ENCODE data around the gene RNF14. TPM values are rescaled to one million over a fixed set of nuclear protein-coding genes. Genes with fewer than 3 reads are reported as not detected.
A peak's percentile ranks its signal among the peaks of the same experiment; 100 is the strongest.

The RNF14 gene
- total and polyA plus RNA-seq, 4 donors = 44.3 to 55.0 (median 53.8) TPM

DNA sequence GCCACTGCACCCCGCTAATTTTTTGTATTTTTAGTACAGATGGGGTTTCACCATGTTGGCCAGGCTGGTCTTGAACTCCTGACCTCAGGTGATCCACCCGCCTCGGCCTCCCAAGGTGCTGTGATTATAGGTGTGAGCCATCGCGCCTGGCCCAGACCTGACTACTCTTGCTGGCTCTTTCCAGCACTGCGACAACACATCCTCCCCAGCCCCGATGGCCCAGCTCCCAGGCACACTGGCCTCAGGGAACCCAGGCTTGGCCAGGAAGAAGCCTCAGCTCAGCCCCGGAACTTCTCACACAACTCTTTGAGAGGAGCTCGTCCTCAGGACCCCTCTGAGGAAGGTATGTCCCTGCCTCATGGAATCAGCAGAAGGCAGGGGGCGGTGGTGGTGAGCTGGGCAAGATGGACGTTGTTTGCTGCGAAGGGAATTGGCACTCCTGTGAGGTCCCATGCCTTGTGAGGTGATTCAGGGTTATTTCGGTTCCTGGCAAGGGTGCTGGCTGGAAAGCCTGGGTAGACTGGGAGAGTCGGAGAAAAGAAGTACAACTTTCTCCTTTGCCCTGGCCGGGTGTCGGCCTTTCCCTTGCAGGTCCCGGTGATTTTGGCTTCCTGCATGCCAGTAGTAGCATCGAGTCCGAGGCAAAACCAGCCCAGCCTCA lies 39.4 kb upstream of the RNF14 start:
- Histone ChIP-seq H3K4me1 (ENCODE audit: control insufficient read depth in 1 of 2, insufficient read depth in 2 of 2, low read length in 2 of 2) (no peaks in the 10 kb centered on the region), H3K27ac (ENCODE audit: low read depth in 1 of 2, low read length in 2 of 2) (peak overlapping the region; percentile 30 to 47), H3K36me3 (ENCODE audit: control insufficient read depth in 1 of 2, insufficient read depth in 2 of 2, low read length in 1 of 2) (peaks cover 2 to 6% of the 10 kb centered on the region in 2 donors), H3K27me3 (ENCODE audit: control insufficient read depth in 1 of 2, insufficient read depth in 2 of 2, low read length in 1 of 2) (no peaks in the 10 kb centered on the region), H3K4me3 (ENCODE audit: low read length in 2 of 2) (no peak overlapping the region), H3K9me3 (ENCODE audit: control insufficient read depth, low read length) (no peaks in the 10 kb centered on the region)
- WGBS, 2 donors = 31 to 39% methylated on average over 19 of the region's 19 CpGs
- ATAC-seq (ENCODE audit: low FRiP score) = no peak
- peak in 1 of 2 donors; percentile 73 for DNase-seq
- intact Hi-C loops (cut with DNase I) = no loop called here

- Histone ChIP-seq H3K36me3 (ENCODE audit: control insufficient read depth in 1 of 2, insufficient read depth in 2 of 2, low read length in 1 of 2) (peaks cover 2 to 6% of the 10 kb centered on the region in 2 donors), H3K4me1 (ENCODE audit: control insufficient read depth in 1 of 2, insufficient read depth in 2 of 2, low read length in 2 of 2) (peaks cover 0 to 5% of the 10 kb centered on the region in 2 donors)
- WGBS, 2 donors = 92 to 94% methylated on average over 5 of the region's 5 CpGs
Measured at GRCh38 chr5:141931694-141932093, 37.2 kb upstream of the RNF14 start.

GRCh38 chr5:141933151-141933550 lies 35.8 kb upstream of the RNF14 start:
- peak overlapping the region in 1 of 2 donors; percentile 26 for H3K27ac ChIP-seq (ENCODE audit: low read depth in 1 of 2, low read length in 2 of 2)
- peaks cover 0 to 5% of the 10 kb centered on the region in 2 donors for H3K4me1 ChIP-seq (ENCODE audit: control insufficient read depth in 1 of 2, insufficient read depth in 2 of 2, low read length in 2 of 2)
- no peaks in the 10 kb centered on the region for H3K27me3 ChIP-seq (ENCODE audit: control insufficient read depth in 1 of 2, insufficient read depth in 2 of 2, low read length in 1 of 2)
- ATAC-seq (ENCODE audit: low FRiP score) (no peak), DNase-seq (no peak)
- no peak overlapping the region for H3K4me3 ChIP-seq (ENCODE audit: low read length in 2 of 2)
- intact Hi-C loops (cut with DNase I) = no loop called here
- WGBS, 2 donors = 83 to 86% methylated on average over 7 of the region's 7 CpGs
- H3K9me3 ChIP-seq (ENCODE audit: control insufficient read depth, low read length) = no peaks in the 10 kb centered on the region
- peaks cover 2 to 9% of the 10 kb centered on the region in 2 donors for H3K36me3 ChIP-seq (ENCODE audit: control insufficient read depth in 1 of 2, insufficient read depth in 2 of 2, low read length in 1 of 2)

More at GRCh38 chr5:141931694-141932093, 37.2 kb upstream of the RNF14 start:
- ATAC-seq (ENCODE audit: low FRiP score) = no peak
- intact Hi-C loops (cut with DNase I) = no loop called here
- H3K27ac ChIP-seq (ENCODE audit: low read depth in 1 of 2, low read length in 2 of 2) = no peak overlapping the region
- no peak overlapping the region for H3K4me3 ChIP-seq (ENCODE audit: low read length in 2 of 2)
- DNase-seq = no peak
- no peaks in the 10 kb centered on the region for H3K9me3 ChIP-seq (ENCODE audit: control insufficient read depth, low read length)
- no peaks in the 10 kb centered on the region for H3K27me3 ChIP-seq (ENCODE audit: control insufficient read depth in 1 of 2, insufficient read depth in 2 of 2, low read length in 1 of 2)

- peak; percentile 86 to 88 for DNase-seq
- Histone ChIP-seq H3K9me3 (ENCODE audit: control insufficient read depth, low read length) (no peaks in the 10 kb centered on the region), H3K4me1 (ENCODE audit: control insufficient read depth in 1 of 2, insufficient read depth in 2 of 2, low read length in 2 of 2) (peaks cover 0 to 5% of the 10 kb centered on the region in 2 donors), H3K36me3 (ENCODE audit: control insufficient read depth in 1 of 2, insufficient read depth in 2 of 2, low read length in 1 of 2) (peaks cover 0 to 10% of the 10 kb centered on the region in 2 donors), H3K27me3 (ENCODE audit: control insufficient read depth in 1 of 2, insufficient read depth in 2 of 2, low read length in 1 of 2) (no peaks in the 10 kb centered on the region), H3K4me3 (ENCODE audit: low read length in 2 of 2) (no peak overlapping the region), H3K27ac (ENCODE audit: low read depth in 1 of 2, low read length in 2 of 2) (peak overlapping the region; percentile 49 to 97)
- peak; percentile 54 for ATAC-seq (ENCODE audit: low FRiP score)
- 5 to 8% methylated on average over 11 of the region's 11 CpGs for WGBS, 2 donors
- intact Hi-C loops (cut with DNase I) = no loop called here
Measured at GRCh38 chr5:141934099-141934844, 34.6 kb upstream of the RNF14 start.

DNA sequence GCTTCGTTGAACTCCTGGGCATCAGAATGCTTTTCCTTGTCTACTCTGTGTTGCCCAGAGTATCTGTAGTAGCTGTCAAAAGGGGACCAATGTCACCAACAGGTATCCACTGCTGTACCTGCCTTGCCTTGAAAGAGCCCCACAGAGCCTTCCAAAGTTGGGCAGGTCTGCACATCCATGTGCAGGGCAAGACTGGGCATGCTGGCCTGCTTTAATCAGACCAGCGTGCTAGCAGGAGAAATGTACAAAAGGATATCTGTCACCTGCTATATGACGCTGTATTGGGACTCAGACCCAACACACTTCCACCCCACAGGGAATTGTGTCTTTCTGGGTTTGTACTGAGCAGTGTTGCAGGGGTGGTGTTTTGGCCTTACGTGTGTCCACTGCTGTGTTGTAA lies 33.4 kb upstream of the RNF14 start:
- Histone ChIP-seq H3K27me3 (ENCODE audit: control insufficient read depth in 1 of 2, insufficient read depth in 2 of 2, low read length in 1 of 2) (no peaks in the 10 kb centered on the region), H3K9me3 (ENCODE audit: control insufficient read depth, low read length) (no peaks in the 10 kb centered on the region), H3K36me3 (ENCODE audit: control insufficient read depth in 1 of 2, insufficient read depth in 2 of 2, low read length in 1 of 2) (peaks cover 0 to 8% of the 10 kb centered on the region in 2 donors), H3K27ac (ENCODE audit: low read depth in 1 of 2, low read length in 2 of 2) (peak overlapping the region in 1 of 2 donors; percentile 52), H3K4me1 (ENCODE audit: control insufficient read depth in 1 of 2, insufficient read depth in 2 of 2, low read length in 2 of 2) (peaks cover 0 to 5% of the 10 kb centered on the region in 2 donors), H3K4me3 (ENCODE audit: low read length in 2 of 2) (no peak overlapping the region)
- DNase-seq = no peak
- ATAC-seq (ENCODE audit: low FRiP score) = no peak
- WGBS, 2 donors = 75 to 81% methylated on average over 4 of the region's 4 CpGs
- intact Hi-C loops (cut with DNase I) = no loop called here

DNA sequence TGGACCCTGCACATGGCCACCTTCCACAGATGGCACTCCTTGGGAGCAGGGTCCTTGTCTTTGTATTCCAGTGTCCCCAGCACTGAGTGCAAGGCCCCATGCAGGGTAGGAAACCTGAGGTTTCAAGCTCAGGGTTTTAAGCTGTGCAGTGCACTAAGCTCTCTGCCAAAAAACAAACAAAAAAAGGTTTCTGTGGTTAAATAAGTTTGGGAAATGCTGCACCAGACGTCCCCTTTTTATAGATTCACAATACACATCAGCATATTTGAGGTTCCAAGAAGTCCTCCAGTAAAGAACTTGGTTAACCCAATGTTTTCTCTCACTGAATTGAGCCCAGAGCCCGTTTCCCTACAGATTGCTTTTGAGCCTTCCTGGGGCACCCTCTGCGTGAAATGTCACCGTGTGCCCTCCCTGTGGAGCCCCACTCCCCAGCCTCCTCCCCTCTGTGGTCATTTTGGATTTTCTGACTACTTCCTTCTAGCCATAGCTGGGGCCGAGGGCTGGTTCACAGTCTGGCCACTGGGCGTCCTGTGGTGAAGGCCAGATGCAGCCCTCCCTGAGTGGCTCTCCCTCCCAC lies 28.1 kb upstream of the RNF14 start:
- Histone ChIP-seq H3K27me3 (ENCODE audit: control insufficient read depth in 1 of 2, insufficient read depth in 2 of 2, low read length in 1 of 2) (no peaks in the 10 kb centered on the region), H3K27ac (ENCODE audit: low read depth in 1 of 2, low read length in 2 of 2) (peak overlapping the region; percentile 46 to 80), H3K4me3 (ENCODE audit: low read length in 2 of 2) (no peak overlapping the region), H3K4me1 (ENCODE audit: control insufficient read depth in 1 of 2, insufficient read depth in 2 of 2, low read length in 2 of 2) (no peaks in the 10 kb centered on the region), H3K9me3 (ENCODE audit: control insufficient read depth, low read length) (no peaks in the 10 kb centered on the region), H3K36me3 (ENCODE audit: control insufficient read depth in 1 of 2, insufficient read depth in 2 of 2, low read length in 1 of 2) (peaks cover 0 to 4% of the 10 kb centered on the region in 2 donors)
- intact Hi-C loops (cut with DNase I) = no loop called here
- WGBS, 2 donors = 11 to 18% methylated on average over 6 of the region's 6 CpGs
- DNase-seq (peak in 1 of 2 donors; percentile 77), ATAC-seq (ENCODE audit: low FRiP score) (peak; percentile 37)

DNA sequence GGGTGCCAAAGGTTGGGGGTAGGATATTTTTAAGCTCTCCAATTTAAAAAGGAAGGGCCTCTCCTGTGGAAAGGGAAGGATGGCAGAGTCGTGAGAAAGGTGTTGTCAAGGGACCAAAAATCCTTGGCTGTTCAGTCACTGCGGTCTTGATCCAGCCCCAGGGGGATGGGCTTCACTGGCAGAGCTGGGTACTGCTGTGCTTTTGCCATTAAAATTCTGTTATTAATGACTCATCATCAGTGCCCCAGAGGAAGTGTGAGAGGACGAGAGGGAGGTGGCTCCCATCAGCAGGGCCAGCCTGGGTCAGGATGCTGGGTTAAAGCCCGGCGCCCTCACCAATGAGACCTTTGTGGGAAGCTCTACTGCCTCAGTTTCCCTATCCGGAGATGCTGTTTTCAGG lies 27.6 kb upstream of the RNF14 start:
- H3K9me3 ChIP-seq (ENCODE audit: control insufficient read depth, low read length) = no peaks in the 10 kb centered on the region
- ATAC-seq (ENCODE audit: low FRiP score) (peak; percentile 65), DNase-seq (peak; percentile 75 to 85)
- H3K27ac ChIP-seq (ENCODE audit: low read depth in 1 of 2, low read length in 2 of 2) = peak overlapping the region; percentile 46 to 80
- no peaks in the 10 kb centered on the region for H3K27me3 ChIP-seq (ENCODE audit: control insufficient read depth in 1 of 2, insufficient read depth in 2 of 2, low read length in 1 of 2)
- no peak overlapping the region for H3K4me3 ChIP-seq (ENCODE audit: low read length in 2 of 2)
- 32 to 36% methylated on average over 6 of the region's 6 CpGs for WGBS, 2 donors
- no peaks in the 10 kb centered on the region for H3K4me1 ChIP-seq (ENCODE audit: control insufficient read depth in 1 of 2, insufficient read depth in 2 of 2, low read length in 2 of 2)
- H3K36me3 ChIP-seq (ENCODE audit: control insufficient read depth in 1 of 2, insufficient read depth in 2 of 2, low read length in 1 of 2) = peaks cover 0 to 4% of the 10 kb centered on the region in 2 donors
- intact Hi-C loops (cut with DNase I) = no loop called here

GRCh38 chr5:141941779-141942178 lies 27.1 kb upstream of the RNF14 start:
- Histone ChIP-seq H3K27me3 (ENCODE audit: control insufficient read depth in 1 of 2, insufficient read depth in 2 of 2, low read length in 1 of 2) (no peaks in the 10 kb centered on the region), H3K27ac (ENCODE audit: low read depth in 1 of 2, low read length in 2 of 2) (peak overlapping the region in 1 of 2 donors; percentile 80), H3K4me1 (ENCODE audit: control insufficient read depth in 1 of 2, insufficient read depth in 2 of 2, low read length in 2 of 2) (no peaks in the 10 kb centered on the region), H3K36me3 (ENCODE audit: control insufficient read depth in 1 of 2, insufficient read depth in 2 of 2, low read length in 1 of 2) (peaks cover 0 to 4% of the 10 kb centered on the region in 2 donors), H3K4me3 (ENCODE audit: low read length in 2 of 2) (no peak overlapping the region), H3K9me3 (ENCODE audit: control insufficient read depth, low read length) (no peaks in the 10 kb centered on the region)
- intact Hi-C loops (cut with DNase I) = no loop called here
- no peak for DNase-seq
- 73 to 76% methylated on average over 6 of the region's 6 CpGs for WGBS, 2 donors
- ATAC-seq (ENCODE audit: low FRiP score) = no peak
